ENCODE data around the gene MPV17L2.

Gene MPV17L2

DNA sequence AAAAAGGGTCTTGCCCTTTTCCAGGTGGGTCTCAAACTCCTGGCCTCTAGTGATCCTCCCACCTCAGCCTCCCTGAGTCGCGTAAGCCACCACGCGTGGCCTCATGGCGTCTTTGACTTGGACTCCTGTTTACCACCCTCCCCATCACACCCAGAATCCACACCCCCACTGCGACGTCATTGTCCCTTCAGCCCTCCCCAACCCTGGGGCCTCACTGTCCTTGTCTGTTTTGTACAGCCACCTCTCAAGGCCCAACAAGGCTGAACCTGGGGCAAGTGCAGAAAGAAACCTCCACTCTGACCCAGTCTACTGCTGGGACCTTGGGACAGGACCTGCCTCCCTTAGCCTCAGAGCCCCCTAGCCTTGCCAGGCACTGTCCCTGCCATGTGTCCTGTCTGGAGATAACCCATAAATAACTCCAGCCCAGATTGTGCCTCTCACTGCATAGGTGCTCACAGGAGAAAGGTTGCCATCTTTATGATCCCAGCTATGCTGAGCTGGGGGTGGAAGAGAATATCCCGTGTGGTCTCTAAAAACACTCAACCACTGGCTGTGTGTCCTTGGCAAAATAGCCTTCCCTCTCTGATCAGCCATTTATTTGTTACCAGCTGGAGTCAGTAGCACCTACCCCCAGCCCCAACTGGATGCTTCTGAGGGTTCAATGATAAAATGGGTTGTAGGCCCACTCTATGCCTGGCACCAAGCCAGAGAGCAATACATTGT, 21.3 kb upstream of the MPV17L2 start:
- ATAC-seq: no peak
- TF ChIP-seq OSR1 (CRISPR knock-in tag; IDR thresholded peaks at IDR 0.05): no peak
- TF ChIP-seq ZFP30 (CRISPR knock-in tag; IDR thresholded peaks at IDR 0.05): no peak
- no peak for TF ChIP-seq CSDC2 (CRISPR knock-in tag; IDR thresholded peaks at IDR 0.05)
- TF ChIP-seq ZNF70 (CRISPR knock-in tag; IDR thresholded peaks at IDR 0.05): no peak
- TF ChIP-seq TSHZ2 (CRISPR knock-in tag; IDR thresholded peaks at IDR 0.05): no peak
- TF ChIP-seq SNAI2 (CRISPR knock-in tag; IDR thresholded peaks at IDR 0.05): no peak
- TF ChIP-seq ESRRG (CRISPR knock-in tag; IDR thresholded peaks at IDR 0.05): no peak
- no peak for TF ChIP-seq CREB5 (CRISPR knock-in tag; IDR thresholded peaks at IDR 0.05; ENCODE audit: low read depth)
- TF ChIP-seq BACH2 (CRISPR knock-in tag; IDR thresholded peaks at IDR 0.05; ENCODE audit: borderline replicate concordance): no peak
- TF ChIP-seq ZNF565 (CRISPR knock-in tag; conservative IDR thresholded peaks at IDR 0.05; ENCODE audit: low read depth): no peak
- TF ChIP-seq, protein P1, sequence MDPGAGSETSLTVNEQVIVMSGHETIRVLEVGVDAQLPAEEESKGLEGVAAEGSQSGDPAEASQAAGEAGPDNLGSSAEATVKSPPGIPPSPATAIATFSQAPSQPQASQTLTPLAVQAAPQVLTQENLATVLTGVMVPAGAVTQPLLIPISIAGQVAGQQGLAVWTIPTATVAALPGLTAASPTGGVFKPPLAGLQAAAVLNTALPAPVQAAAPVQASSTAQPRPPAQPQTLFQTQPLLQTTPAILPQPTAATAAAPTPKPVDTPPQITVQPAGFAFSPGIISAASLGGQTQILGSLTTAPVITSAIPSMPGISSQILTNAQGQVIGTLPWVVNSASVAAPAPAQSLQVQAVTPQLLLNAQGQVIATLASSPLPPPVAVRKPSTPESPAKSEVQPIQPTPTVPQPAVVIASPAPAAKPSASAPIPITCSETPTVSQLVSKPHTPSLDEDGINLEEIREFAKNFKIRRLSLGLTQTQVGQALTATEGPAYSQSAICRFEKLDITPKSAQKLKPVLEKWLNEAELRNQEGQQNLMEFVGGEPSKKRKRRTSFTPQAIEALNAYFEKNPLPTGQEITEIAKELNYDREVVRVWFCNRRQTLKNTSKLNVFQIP (CRISPR knock-in tag; IDR thresholded peaks at IDR 0.05; ENCODE audit: borderline replicate concordance, low read depth): no peak
- TF ChIP-seq PPARA (CRISPR knock-in tag; IDR thresholded peaks at IDR 0.05; ENCODE audit: borderline replicate concordance): no peak
- TF ChIP-seq RARB (CRISPR knock-in tag; IDR thresholded peaks at IDR 0.05): no peak

- no peak for ATAC-seq
- TF ChIP-seq ARNTL (CRISPR knock-in tag; IDR thresholded peaks at IDR 0.05; ENCODE audit: borderline replicate concordance, low read depth): no peak
- TF ChIP-seq TSHZ2 (CRISPR knock-in tag; IDR thresholded peaks at IDR 0.05): no peak
- no peak for TF ChIP-seq ZFP30 (CRISPR knock-in tag; IDR thresholded peaks at IDR 0.05)
- TF ChIP-seq, protein P2, sequence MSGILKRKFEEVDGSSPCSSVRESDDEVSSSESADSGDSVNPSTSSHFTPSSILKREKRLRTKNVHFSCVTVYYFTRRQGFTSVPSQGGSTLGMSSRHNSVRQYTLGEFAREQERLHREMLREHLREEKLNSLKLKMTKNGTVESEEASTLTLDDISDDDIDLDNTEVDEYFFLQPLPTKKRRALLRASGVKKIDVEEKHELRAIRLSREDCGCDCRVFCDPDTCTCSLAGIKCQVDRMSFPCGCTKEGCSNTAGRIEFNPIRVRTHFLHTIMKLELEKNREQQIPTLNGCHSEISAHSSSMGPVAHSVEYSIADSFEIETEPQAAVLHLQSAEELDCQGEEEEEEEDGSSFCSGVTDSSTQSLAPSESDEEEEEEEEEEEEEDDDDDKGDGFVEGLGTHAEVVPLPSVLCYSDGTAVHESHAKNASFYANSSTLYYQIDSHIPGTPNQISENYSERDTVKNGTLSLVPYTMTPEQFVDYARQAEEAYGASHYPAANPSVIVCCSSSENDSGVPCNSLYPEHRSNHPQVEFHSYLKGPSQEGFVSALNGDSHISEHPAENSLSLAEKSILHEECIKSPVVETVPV (CRISPR knock-in tag; IDR thresholded peaks at IDR 0.05): no peak
- TF ChIP-seq GLIS3 (CRISPR knock-in tag; IDR thresholded peaks at IDR 0.05): no peak
- TF ChIP-seq OSR1 (CRISPR knock-in tag; IDR thresholded peaks at IDR 0.05): no peak
- no peak for TF ChIP-seq CREB5 (CRISPR knock-in tag; IDR thresholded peaks at IDR 0.05; ENCODE audit: low read depth)
- no peak for TF ChIP-seq BACH2 (CRISPR knock-in tag; IDR thresholded peaks at IDR 0.05; ENCODE audit: borderline replicate concordance)
- no peak for TF ChIP-seq TOX (CRISPR knock-in tag; IDR thresholded peaks at IDR 0.05; ENCODE audit: borderline replicate concordance)
- TF ChIP-seq PATZ1 (CRISPR knock-in tag; IDR thresholded peaks at IDR 0.05; ENCODE audit: borderline replicate concordance): no peak
- no peak for TF ChIP-seq ZNF70 (CRISPR knock-in tag; IDR thresholded peaks at IDR 0.05)
- no peak for TF ChIP-seq ZC3H10 (CRISPR knock-in tag; IDR thresholded peaks at IDR 0.05)
Observed at GRCh38 chr19:18172331-18173053, 20.5 kb upstream of the MPV17L2 start.
